PC-9 (cell line): ENCODE data around the gene MAN2A2. TPM values are rescaled to one million over a fixed set of nuclear protein-coding genes. Genes with fewer than 3 reads are reported as not detected.

ENCODE experiments used
- BruUV-seq: library from RNA; stranded (reverse); fragments of 400-500 nt; replicated peaks from 2 replicates; lab custom pipeline; 2021; lab: Mats Ljungman, UMichigan
- CTCF ChIA-PET: fragments of 300-600 bp; sonication (Branson Sonifier 250); formaldehyde crosslinking; loops from one replicate; lab custom pipeline; 2022; ENCODE audit warnings: antibody characterized with exemption; lab: Charles Lee
- POLR2A ChIA-PET: fragments of 300-600 bp; sonication (Branson Sonifier 250); formaldehyde crosslinking; loops from one replicate; lab custom pipeline; 2022; ENCODE audit warnings: antibody characterized with exemption; ENCODE audit not compliant: unreplicated experiment; lab: Charles Lee
- DNase-seq, 2 experiments: peaks; one replicate each; pipeline versions ENCODE4 v3.0.0 to v3.0.0-alpha.2; 2015 to 2022; ENCODE audit warnings: mixed read lengths in 1 of 2
- H2AFZ ChIP-seq: fragments of 200-600 bp; sonication (generic); 2 replicates; pipeline ENCODE4 v1.8.1; 2017; ENCODE audit warnings: antibody characterized with exemption
- H3F3A ChIP-seq: fragments of 200-600 bp; sonication (generic); 2 replicates; pipeline ENCODE4 v1.8.1; 2017; ENCODE audit warnings: antibody characterized with exemption, mild to moderate bottlenecking, low read depth; ENCODE audit not compliant: insufficient read depth
- H3K27ac ChIP-seq: fragments of 200-600 bp; sonication (generic); 2 replicates; pipeline ENCODE4 v1.6.1; 2016; ENCODE audit warnings: mixed run types
- H3K27me3 ChIP-seq: fragments of 200-600 bp; sonication (generic); 2 replicates; pipeline ENCODE4 v1.6.1; 2016; ENCODE audit warnings: low read depth, mixed run types; ENCODE audit not compliant: insufficient read depth
- H3K36me3 ChIP-seq: fragments of 200-600 bp; sonication (generic); 2 replicates; pipeline ENCODE4 v1.6.1; 2016; ENCODE audit warnings: low read depth, mixed run types
- H3K4me1 ChIP-seq: fragments of 200-600 bp; sonication (generic); replicated peaks from 2 replicates; pipeline ENCODE4 v1.6.1; 2016; ENCODE audit warnings: mixed run types; ENCODE audit not compliant: insufficient read depth
- H3K4me2 ChIP-seq: fragments of 200-600 bp; sonication (generic); 2 replicates; pipeline ENCODE4 v1.6.1; 2017; ENCODE audit warnings: mixed run types
- H3K4me3 ChIP-seq: fragments of 200-600 bp; sonication (generic); 2 replicates; pipeline ENCODE4 v1.6.1; 2016; ENCODE audit warnings: mixed run types
- H3K79me2 ChIP-seq: fragments of 200-600 bp; sonication (generic); 2 replicates; pipeline ENCODE4 v1.6.1; 2017; ENCODE audit warnings: low read depth, mixed run types
- H3K9me2 ChIP-seq: fragments of 200-600 bp; sonication (generic); 2 replicates; pipeline ENCODE4 v1.8.1; 2017; ENCODE audit warnings: mild to moderate bottlenecking; ENCODE audit not compliant: insufficient read depth
- H3K9me3 ChIP-seq: fragments of 200-600 bp; sonication (generic); 2 replicates; pipeline ENCODE4 v1.8.1; 2016; ENCODE audit warnings: low read depth; ENCODE audit not compliant: insufficient read depth
- H4K20me1 ChIP-seq: fragments of 200-600 bp; sonication (generic); 2 replicates; pipeline ENCODE4 v1.8.1; 2017; ENCODE audit not compliant: insufficient read depth
- EZH2 ChIP-seq: fragments of 200-600 bp; sonication (generic); IDR thresholded peaks from 2 replicates; pipeline ENCODE4 v1.8.0; 2017; ENCODE audit warnings: antibody characterized with exemption, low read depth
- intact Hi-C: fragments of 100-400 bp; cut with micrococcal nuclease; formaldehyde crosslinking; loops from one replicate; pipeline ENCODE4 v1.10.0; 2022; ENCODE audit not compliant: unreplicated experiment
- total RNA-seq: library from RNA; stranded (reverse); gene quantifications from 2 replicates; pipeline ENCODE4 v1.2.3, GENCODE V29; 2021
- TF ChIP-seq, protein P1 (sequence below): fragments of 200-600 bp; sonication (generic); conservative IDR thresholded peaks from 2 replicates; pipeline ENCODE4 v1.6.1; 2017; ENCODE audit warnings: mixed run types, antibody characterized with exemption, mild to moderate bottlenecking, moderate library complexity

The MAN2A2 gene
- total RNA-seq, 1 experiment from 2014 or later, result 27.1 TPM

DNA sequence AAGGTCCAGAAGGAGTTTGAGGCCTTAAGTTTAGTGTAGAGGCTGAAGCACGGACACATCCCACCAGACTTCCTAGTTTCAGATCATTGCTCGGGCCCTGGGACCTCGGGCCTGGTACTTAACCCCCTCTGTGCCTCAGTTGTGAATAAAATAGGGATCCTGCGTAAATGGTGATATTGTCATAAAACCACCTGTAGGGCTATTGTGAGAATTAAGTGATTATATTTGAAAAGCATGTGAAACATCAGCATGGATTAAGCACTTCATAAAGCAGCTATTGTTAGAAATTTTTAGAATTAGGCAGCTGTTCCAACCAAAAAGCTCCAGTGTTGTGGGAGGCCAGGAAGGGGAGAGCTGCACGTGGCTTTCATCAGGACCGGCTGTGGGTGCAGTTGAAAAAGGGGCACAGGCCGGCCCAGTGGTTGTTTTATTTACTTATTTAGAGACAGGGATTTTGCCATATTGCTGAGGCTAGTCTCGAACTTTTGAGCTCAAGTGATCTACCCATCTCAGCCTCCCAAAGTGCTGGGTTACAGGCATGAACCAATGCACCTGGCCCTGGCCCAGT is 56.0 kb downstream of the MAN2A2 start:
- no peak overlapping the region for H3K4me3 ChIP-seq
- H3K9me3 ChIP-seq, result no peaks in the 10 kb centered on the region
- no peaks in the 10 kb centered on the region for H3K9me2 ChIP-seq
- H3K4me2 ChIP-seq, result no peak overlapping the region
- peaks cover 25% of the 10 kb centered on the region for H3F3A ChIP-seq
- H3K36me3 ChIP-seq, result no peaks in the 10 kb centered on the region; the same call in 1 of the 2 replicates
- intact Hi-C loops, result loop anchor here (5.0 kb wide), 2 partner anchors 73 to 313 kb away; no protein-coding TSS in a partner anchor
- BruUV-seq, result no TSS peak
- TF ChIP-seq, protein P1, sequence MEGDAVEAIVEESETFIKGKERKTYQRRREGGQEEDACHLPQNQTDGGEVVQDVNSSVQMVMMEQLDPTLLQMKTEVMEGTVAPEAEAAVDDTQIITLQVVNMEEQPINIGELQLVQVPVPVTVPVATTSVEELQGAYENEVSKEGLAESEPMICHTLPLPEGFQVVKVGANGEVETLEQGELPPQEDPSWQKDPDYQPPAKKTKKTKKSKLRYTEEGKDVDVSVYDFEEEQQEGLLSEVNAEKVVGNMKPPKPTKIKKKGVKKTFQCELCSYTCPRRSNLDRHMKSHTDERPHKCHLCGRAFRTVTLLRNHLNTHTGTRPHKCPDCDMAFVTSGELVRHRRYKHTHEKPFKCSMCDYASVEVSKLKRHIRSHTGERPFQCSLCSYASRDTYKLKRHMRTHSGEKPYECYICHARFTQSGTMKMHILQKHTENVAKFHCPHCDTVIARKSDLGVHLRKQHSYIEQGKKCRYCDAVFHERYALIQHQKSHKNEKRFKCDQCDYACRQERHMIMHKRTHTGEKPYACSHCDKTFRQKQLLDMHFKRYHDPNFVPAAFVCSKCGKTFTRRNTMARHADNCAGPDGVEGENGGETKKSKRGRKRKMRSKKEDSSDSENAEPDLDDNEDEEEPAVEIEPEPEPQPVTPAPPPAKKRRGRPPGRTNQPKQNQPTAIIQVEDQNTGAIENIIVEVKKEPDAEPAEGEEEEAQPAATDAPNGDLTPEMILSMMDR, result no peak
- no peak for TF ChIP-seq EZH2
- DNase-seq, result no peak
- ChIA-PET POLR2A (no interaction called here), CTCF (no interaction called here)
- peaks cover 4% of the 10 kb centered on the region; the same call in 1 of the 2 replicates for H4K20me1 ChIP-seq
- H3K27ac ChIP-seq, result no peak overlapping the region
- H3K27me3 ChIP-seq, result no peaks in the 10 kb centered on the region
- no peak overlapping the region for H2AFZ ChIP-seq
- peaks cover 28% of the 10 kb centered on the region for H3K79me2 ChIP-seq
- H3K4me1 ChIP-seq, result peaks cover 10% of the 10 kb centered on the region

DNA sequence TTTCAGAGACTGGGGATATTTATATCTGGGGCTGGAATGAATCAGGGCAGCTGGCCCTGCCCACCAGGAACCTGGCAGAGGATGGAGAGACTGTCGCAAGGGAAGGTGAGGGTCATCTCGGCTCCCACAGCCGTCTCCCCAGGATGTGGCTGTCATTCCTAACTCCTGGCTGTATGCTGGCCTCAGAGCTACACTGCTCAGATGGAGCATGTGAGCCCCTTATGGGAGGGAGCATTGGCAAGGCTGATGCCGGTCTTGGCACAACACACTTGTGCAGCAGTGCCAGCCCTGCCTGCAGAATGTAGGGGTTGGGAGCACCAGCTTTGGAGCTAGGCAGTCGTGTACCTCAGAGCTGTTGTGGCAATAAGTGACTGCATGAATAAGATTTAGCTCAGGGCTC is 56.8 kb downstream of the MAN2A2 start:
- Histone ChIP-seq H3K9me2 (no peaks in the 10 kb centered on the region), H2AFZ (no peak overlapping the region), H4K20me1 (peaks cover 4% of the 10 kb centered on the region; the same call in 1 of the 2 replicates), H3K79me2 (peaks cover 28% of the 10 kb centered on the region), H3K27ac (no peak overlapping the region), H3K27me3 (no peaks in the 10 kb centered on the region), H3K4me1 (peaks cover 10% of the 10 kb centered on the region), H3F3A (peaks cover 27% of the 10 kb centered on the region), H3K9me3 (no peaks in the 10 kb centered on the region), H3K36me3 (no peaks in the 10 kb centered on the region; the same call in 1 of the 2 replicates), H3K4me3 (no peak overlapping the region), H3K4me2 (no peak overlapping the region)
- no peak for DNase-seq
- TF ChIP-seq EZH2, result no peak
- TF ChIP-seq, protein P1, result no peak
- intact Hi-C loops, result loop anchor here (5.0 kb wide), 2 partner anchors 72 to 312 kb away; no protein-coding TSS in a partner anchor
- POLR2A ChIA-PET, result no interaction called here
- no TSS peak for BruUV-seq
- CTCF ChIA-PET, result no interaction called here

DNA sequence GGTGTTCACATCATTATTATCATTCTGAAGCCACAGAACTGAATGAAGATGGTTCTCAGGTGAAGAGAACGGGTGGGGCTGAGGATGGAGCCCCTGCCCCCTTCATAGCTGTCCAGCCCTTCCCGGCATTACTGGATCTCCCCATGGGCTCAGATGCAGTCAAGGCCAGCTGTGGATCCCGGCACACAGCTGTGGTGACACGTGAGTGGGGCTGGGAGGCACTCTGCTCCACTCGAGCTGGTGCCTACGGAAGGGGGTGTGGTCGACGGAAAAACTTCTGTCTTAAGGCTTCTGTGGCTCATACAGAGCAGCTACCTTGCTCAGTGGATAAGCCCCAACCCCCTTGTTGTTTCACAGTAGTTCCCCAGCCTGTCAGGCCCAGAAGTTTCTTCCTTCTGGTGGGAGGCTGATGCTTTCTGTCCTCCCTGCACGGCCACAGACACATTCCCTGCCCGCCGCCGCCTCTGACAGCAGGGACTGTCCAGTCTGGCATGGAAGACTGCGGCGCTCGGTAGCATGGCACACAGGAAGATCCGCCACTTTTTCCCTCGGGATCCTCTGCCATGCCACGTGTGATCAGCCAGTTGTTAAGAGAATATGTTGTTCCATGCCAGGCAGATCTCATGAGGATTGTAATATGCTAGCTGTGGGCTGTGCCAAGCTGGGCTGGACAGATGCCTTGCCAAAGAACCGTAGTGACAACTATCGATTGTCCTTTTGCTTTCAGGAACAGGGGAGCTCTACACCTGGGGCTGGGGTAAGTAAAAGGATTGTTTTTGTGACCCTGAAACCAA is 57.4 kb downstream of the MAN2A2 start:
- no TSS peak for BruUV-seq
- POLR2A ChIA-PET, result no interaction called here
- H2AFZ ChIP-seq, result no peak overlapping the region
- H3K4me1 ChIP-seq, result peaks cover 10% of the 10 kb centered on the region
- no peak overlapping the region for H3K27ac ChIP-seq
- intact Hi-C loops, result no loop called here
- H3K9me3 ChIP-seq, result no peaks in the 10 kb centered on the region
- DNase-seq, result no peak
- no peak overlapping the region for H3K4me2 ChIP-seq
- CTCF ChIA-PET, result no interaction called here
- H3K4me3 ChIP-seq, result no peak overlapping the region
- H3F3A ChIP-seq, result peaks cover 32% of the 10 kb centered on the region; the same call in 1 of the 2 replicates
- H4K20me1 ChIP-seq, result peaks cover 4% of the 10 kb centered on the region; the same call in 1 of the 2 replicates
- H3K79me2 ChIP-seq, result peaks cover 25% of the 10 kb centered on the region
- no peaks in the 10 kb centered on the region for H3K9me2 ChIP-seq
- H3K27me3 ChIP-seq, result no peaks in the 10 kb centered on the region
- no peak for TF ChIP-seq EZH2
- TF ChIP-seq, protein P1, result no peak
- no peaks in the 10 kb centered on the region; the same call in 1 of the 2 replicates for H3K36me3 ChIP-seq
